ENCODE measurements around the gene BCL7A. TPM values are rescaled to one million over a fixed set of nuclear protein-coding genes. Genes with fewer than 3 reads are reported as not detected.

BCL7A gene
- total RNA-seq, 4 donors from 2014 or later = 2.8 to 4.9 (median 3.4) TPM

- ATAC-seq (ENCODE audit: low FRiP score) (no peak), DNase-seq (ENCODE audit: low spot score) (no peak)
- TF ChIP-seq, protein P1, sequence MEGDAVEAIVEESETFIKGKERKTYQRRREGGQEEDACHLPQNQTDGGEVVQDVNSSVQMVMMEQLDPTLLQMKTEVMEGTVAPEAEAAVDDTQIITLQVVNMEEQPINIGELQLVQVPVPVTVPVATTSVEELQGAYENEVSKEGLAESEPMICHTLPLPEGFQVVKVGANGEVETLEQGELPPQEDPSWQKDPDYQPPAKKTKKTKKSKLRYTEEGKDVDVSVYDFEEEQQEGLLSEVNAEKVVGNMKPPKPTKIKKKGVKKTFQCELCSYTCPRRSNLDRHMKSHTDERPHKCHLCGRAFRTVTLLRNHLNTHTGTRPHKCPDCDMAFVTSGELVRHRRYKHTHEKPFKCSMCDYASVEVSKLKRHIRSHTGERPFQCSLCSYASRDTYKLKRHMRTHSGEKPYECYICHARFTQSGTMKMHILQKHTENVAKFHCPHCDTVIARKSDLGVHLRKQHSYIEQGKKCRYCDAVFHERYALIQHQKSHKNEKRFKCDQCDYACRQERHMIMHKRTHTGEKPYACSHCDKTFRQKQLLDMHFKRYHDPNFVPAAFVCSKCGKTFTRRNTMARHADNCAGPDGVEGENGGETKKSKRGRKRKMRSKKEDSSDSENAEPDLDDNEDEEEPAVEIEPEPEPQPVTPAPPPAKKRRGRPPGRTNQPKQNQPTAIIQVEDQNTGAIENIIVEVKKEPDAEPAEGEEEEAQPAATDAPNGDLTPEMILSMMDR (IDR thresholded peaks at IDR 0.05) = no peak
These were observed 982 bp downstream of the BCL7A start for GRCh38 chr12:122022393-122023338.

DNA sequence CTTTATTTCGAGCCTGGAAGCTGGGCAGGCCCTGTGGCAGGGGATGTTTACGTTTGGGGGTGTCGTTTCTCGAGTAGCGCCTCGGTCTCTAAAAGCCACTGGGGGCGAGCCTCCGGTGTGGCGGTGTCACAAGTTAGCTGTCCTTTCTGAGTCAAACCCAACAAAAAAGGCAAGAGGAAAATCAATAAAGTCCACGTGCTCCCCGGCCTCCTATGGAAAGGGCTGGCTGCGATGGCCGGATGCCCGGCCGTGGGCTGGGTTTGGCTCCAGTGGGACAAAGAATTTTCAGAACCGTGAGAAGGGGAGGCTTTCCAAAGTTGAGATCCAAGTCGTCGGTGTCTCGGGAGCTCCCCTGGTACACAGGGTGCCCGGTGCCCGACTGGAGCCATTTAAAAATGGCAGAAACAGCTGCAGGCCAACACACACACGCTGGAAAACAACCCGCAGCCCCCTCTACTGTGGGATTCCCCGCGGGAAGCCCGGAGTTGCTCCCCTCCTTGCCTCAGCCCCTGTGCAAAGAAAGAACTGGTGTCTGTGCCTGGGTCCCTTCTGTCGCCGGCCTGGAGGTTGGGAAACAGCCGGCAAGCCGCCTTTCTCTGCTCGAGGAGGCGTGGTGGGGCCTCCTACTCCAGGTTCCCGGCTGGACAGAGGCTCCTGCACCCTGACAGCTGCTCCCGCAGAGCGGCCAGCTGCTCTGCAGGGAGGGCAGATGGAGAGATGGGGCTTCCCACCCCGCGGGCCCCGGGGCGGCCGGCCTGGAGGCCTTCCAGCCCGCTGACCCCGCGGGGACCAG, 1.9 kb downstream of the BCL7A start:
- DNase-seq (ENCODE audit: low spot score) = no peak

GRCh38 chr12:122024132-122024785, 2.6 kb downstream of the BCL7A start:
- ATAC-seq (ENCODE audit: low FRiP score) = no peak
- TF ChIP-seq, protein P1 (IDR thresholded peaks at IDR 0.05) = no peak
- no peak for DNase-seq (ENCODE audit: low spot score)

More for the DNA sequence above, 1.9 kb downstream of the BCL7A start:
- TF ChIP-seq, protein P1 (IDR thresholded peaks at IDR 0.05) = no peak
- ATAC-seq (ENCODE audit: low FRiP score) = peak; percentile 50

DNA sequence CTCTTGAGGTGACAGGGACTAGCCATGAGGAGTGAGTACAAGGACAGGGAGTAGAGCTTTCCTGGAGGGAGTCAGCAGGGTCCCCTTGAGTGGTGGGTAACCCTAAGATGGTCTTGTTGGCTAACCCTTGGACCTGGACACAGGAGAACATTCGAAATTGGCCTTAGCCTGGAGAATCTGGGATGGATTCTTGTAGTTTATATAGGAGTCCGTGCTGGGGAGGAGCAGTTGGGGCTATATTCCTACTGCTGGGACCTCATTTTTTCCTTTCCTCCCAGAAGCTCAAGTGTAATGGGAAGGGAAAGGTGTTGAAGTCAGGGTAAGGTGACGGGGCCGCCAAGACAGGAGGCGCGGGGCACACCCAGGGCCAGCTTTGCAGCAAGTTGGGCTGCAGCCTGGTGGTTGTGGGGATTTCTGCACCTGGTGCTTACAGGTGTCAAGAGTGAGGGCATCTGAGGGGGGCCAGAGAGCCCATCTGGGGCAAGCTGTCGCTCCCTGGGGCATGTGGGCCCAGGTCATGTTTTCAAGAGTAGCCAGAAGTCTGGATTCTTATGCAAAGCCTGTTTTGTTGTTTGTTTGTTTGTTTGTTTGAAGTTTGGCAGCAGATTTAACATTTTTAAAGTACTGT, 5.1 kb downstream of the BCL7A start:
- ATAC-seq (ENCODE audit: low FRiP score) = no peak
- TF ChIP-seq, protein P1 (IDR thresholded peaks at IDR 0.05) = no peak

GRCh38 chr12:122028165-122028904, 6.7 kb downstream of the BCL7A start:
- TF ChIP-seq, protein P1 (IDR thresholded peaks at IDR 0.05) = no peak
- no peak for ATAC-seq (ENCODE audit: low FRiP score)
- no peak for DNase-seq (ENCODE audit: low spot score)

More for the DNA sequence above, 5.1 kb downstream of the BCL7A start:
- DNase-seq (ENCODE audit: low spot score) = no peak

Measured in omental fat pad (tissue), 4 donors.